ENCODE data around the gene DVL1. TPM values are rescaled to one million over a fixed set of nuclear protein-coding genes. Genes with fewer than 3 reads are reported as not detected.
A peak's percentile ranks its signal among the peaks of the same experiment; 100 is the strongest.

DVL1 gene
- total and polyA plus RNA-seq, 2 of the 13 experiments (the other 11 are each of a cell fraction or from before 2014, with no cell fraction given): 30.8 to 60.4 TPM

DNA sequence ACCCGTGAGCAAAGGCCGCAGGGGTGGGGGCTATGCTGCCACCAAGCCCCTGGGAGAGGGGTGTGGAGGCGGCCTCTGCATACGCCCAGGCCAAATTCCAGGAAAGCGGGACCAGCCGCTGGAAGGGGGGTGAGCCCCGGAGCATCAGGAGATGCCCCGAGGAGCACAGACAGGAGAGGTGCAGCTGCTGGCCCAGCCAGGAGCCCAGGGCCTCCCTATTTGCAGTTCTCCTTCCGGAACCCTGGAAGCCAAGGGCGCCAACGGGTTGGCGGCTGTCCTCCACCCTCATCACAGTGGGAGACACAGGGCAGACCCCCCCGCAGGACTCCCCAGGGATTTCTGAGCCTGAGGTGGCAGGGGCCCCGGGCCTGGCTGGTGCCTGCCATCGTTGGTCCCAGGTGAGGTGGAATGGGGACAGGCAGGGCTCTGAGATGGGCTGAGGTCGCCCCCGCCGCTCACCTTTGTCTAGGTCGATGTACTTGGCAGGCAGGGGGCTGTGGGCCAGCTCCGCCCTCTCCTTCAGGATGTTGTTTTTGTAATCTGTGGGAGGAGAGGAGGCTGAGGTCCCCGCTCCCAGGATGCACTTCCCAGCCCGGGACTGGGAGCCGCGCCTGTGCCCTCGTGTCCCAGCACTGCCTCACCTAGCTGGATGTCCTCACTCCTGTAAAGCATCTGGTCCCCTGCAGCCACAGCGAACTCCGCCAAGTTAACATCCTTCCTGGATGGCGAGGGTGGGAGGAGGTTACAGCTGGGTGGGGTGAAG lies 4.4 kb upstream of the DVL1 start:
- ATAC-seq: no peak
- intact Hi-C loops (cut with micrococcal nuclease; ENCODE audit: unreplicated experiment) (no loop called here), in situ Hi-C loops (cut with HindIII; ENCODE audit: extremely low pct_ligation_motif_present, low pct_unique_long_range_greater_than_20kb) (no loop called here)
- peaks cover 6% of the 10 kb centered on the region for H3K79me2 ChIP-seq (ENCODE audit: insufficient read depth, low read length)
- H3K4me3 ChIP-seq (replicated peaks in 1 of 3; ENCODE audit: insufficient read depth in 1 of 3, low read depth in 2 of 3, low read length in 3 of 3): no peak overlapping the region
- peak; percentile 92; the same call in 1 of the 2 replicates for TF ChIP-seq AKAP8 (CRISPR knock-in tag; IDR thresholded peaks at IDR 0.05)
- TF ChIP-seq PATZ1 (CRISPR knock-in tag; IDR thresholded peaks at IDR 0.05): 0 out of 2 replicates have a peak, but pooled peaks have one; percentile 16
- TF ChIP-seq RBFOX2 (IDR thresholded peaks at IDR 0.05; ENCODE audit: low read depth, low read length): peak; percentile 62
- TF ChIP-seq GLI4 (CRISPR knock-in tag; IDR thresholded peaks at IDR 0.05; ENCODE audit: borderline replicate concordance): no peak
- TF ChIP-seq AGO2 (optimal IDR thresholded peaks at IDR 0.05; ENCODE audit: low read depth, low read length): peak; percentile 82
- TF ChIP-seq AGO1 (IDR thresholded peaks at IDR 0.05; ENCODE audit: low read depth, low read length, poor library complexity, severe bottlenecking): peak; percentile 96
- no peak overlapping the region for H3K27ac ChIP-seq (ENCODE audit: extremely low read length, insufficient read depth, low read length)
- 83% methylated on average over 13 of the region's 28 CpGs for WGBS (ENCODE audit: low lambda C conversion rate)
- ChIA-PET CTCF (ENCODE audit: low intra/inter-chr PET ratio, low total read pairs) (no interaction called here), POLR2A (no interaction called here)
- peaks cover 33% of the 10 kb centered on the region for H3K4me1 ChIP-seq (ENCODE audit: insufficient read depth, low read length)
- H3K9ac ChIP-seq (ENCODE audit: insufficient read depth, low read depth, low read length): no peak overlapping the region
- H3K27me3 ChIP-seq (ENCODE audit: control insufficient read depth in 1 of 2, insufficient read depth in 2 of 2, low read length in 2 of 2): no peaks in the 10 kb centered on the region
- H3K9me3 ChIP-seq (ENCODE audit: low read length): no peaks in the 10 kb centered on the region
- no peak for FAIRE-seq
- H2AFZ ChIP-seq (ENCODE audit: low read length): no peak overlapping the region
- H3K36me3 ChIP-seq (replicated peaks in 1 of 2; ENCODE audit: control insufficient read depth in 1 of 2, insufficient read depth in 2 of 2, low read length in 2 of 2): no peaks in the 10 kb centered on the region
- no peak for DNase-seq (ENCODE audit: low spot score)
- H4K20me1 ChIP-seq (ENCODE audit: insufficient read depth, low read length): no peaks in the 10 kb centered on the region
- H3K4me2 ChIP-seq (ENCODE audit: low read depth, low read length): no peak overlapping the region
- BruUV-seq (replicated peaks): no TSS peak

Data from HepG2 (cell line).